Tibial nerve (tissue), 4 donors: Measurements from ENCODE around the gene EN1.

Experiments used
- CTCF ChIP-seq, 5 experiments: fragments of 200-600 bp in 3 of 5; fragments of 450-650 bp in 2 of 5; sonication (generic) in 3 of 5; IDR thresholded peaks; one replicate each; pipeline ENCODE4 v1.5.1; 2016 to 2019; ENCODE audit warnings: antibody characterized with exemption in 5 of 5, mild to moderate bottlenecking in 3 of 5, moderate library complexity in 2 of 5
- EP300 ChIP-seq, 2 donors: sonication (generic); formaldehyde crosslinking; IDR thresholded peaks; one replicate each; pipeline ENCODE4 v1.6.1; 2017; ENCODE audit warnings: antibody characterized with exemption in 2 of 2, mild to moderate bottlenecking in 1 of 2
- POLR2A ChIP-seq, 2 donors: fragments of 450-650 bp; IDR thresholded peaks; one replicate each; pipeline ENCODE4 v1.6.1; 2017; ENCODE audit warnings: antibody characterized with exemption in 2 of 2, mild to moderate bottlenecking in 2 of 2, moderate library complexity in 2 of 2

GRCh38 chr2:118794546-118794945 is 52.9 kb downstream of the EN1 start:
- TF ChIP-seq CTCF (IDR thresholded peaks at IDR 0.05) (no peak), EP300 (IDR thresholded peaks at IDR 0.05) (no peak), POLR2A (IDR thresholded peaks at IDR 0.05) (no peak)
